IMR-90 (cell line): Measurements from ENCODE around the gene ACSS1. TPM values are rescaled to one million over a fixed set of nuclear protein-coding genes. Genes with fewer than 3 reads are reported as not detected.

ENCODE experiments used
- ATAC-seq: fragments of 200-7000 bp; cut with Tn5 transposase; 2 replicates; pipeline ENCODE4 v1.9.1; 2020; ENCODE audit warnings: low read depth, mild to moderate bottlenecking, moderate library complexity
- BruUV-seq: library from RNA; stranded (reverse); fragments of 400-500 nt; replicated peaks from 2 replicates; lab custom pipeline; 2021; lab: Mats Ljungman, UMichigan
- CTCF ChIA-PET: fragments of 300-600 bp; formaldehyde crosslinking; extraction: SDS; loops from one replicate; lab custom pipeline; 2021; ENCODE audit warnings: antibody characterized with exemption; lab: Yijun Ruan, JAX
- POLR2A ChIA-PET: fragments of 300-600 bp; sonication (Branson Sonifier 250); formaldehyde crosslinking; loops from one replicate; lab custom pipeline; 2022; ENCODE audit warnings: antibody characterized with exemption; ENCODE audit not compliant: unreplicated experiment; lab: Charles Lee
- DNase-seq: peaks from one replicate; pipeline ENCODE4 v3.0.0; 2013
- H2AFZ ChIP-seq: replicated peaks from 2 replicates; pipeline ENCODE3; 2013; ENCODE audit warnings: low read length, mild to moderate bottlenecking; ENCODE audit not compliant: poor library complexity
- H2AK5ac ChIP-seq: 2 replicates; pipeline ENCODE4 v1.6.1; 2013; ENCODE audit warnings: low read depth, low read length, inconsistent platforms
- H2AK9ac ChIP-seq: replicated peaks from 2 replicates; pipeline ENCODE3; 2013; ENCODE audit warnings: mild to moderate bottlenecking, low read depth, low read length, moderate library complexity; ENCODE audit not compliant: poor library complexity
- H2BK120ac ChIP-seq: 2 replicates; pipeline ENCODE4 v1.6.1; 2013; ENCODE audit warnings: low read depth, low read length, inconsistent platforms
- H2BK15ac ChIP-seq: 3 replicates; pipeline ENCODE4 v1.6.1; 2013; ENCODE audit warnings: low read depth, low read length, inconsistent platforms
- H2BK20ac ChIP-seq: 2 replicates; pipeline ENCODE4 v1.6.1; 2013; ENCODE audit warnings: low read depth, mild to moderate bottlenecking, inconsistent platforms, low read length, moderate library complexity
- H2BK5ac ChIP-seq: 2 replicates; pipeline ENCODE4 v1.6.1; 2013; ENCODE audit warnings: mild to moderate bottlenecking, low read depth, low read length, inconsistent platforms; ENCODE audit not compliant: poor library complexity, severe bottlenecking
- H3K14ac ChIP-seq: replicated peaks from 2 replicates; pipeline ENCODE4 v1.6.1; 2013; ENCODE audit warnings: low read depth, low read length, inconsistent platforms
- H3K18ac ChIP-seq: 2 replicates; pipeline ENCODE4 v1.6.1; 2013; ENCODE audit warnings: low read depth, low read length, control low read depth
- H3K23ac ChIP-seq: 2 replicates; pipeline ENCODE4 v1.6.1; 2013; ENCODE audit warnings: low read depth, low read length, inconsistent platforms
- H3K27ac ChIP-seq: 2 replicates; pipeline ENCODE4 v1.5.1; 2013; ENCODE audit warnings: mild to moderate bottlenecking, control low read depth, low read length; ENCODE audit not compliant: insufficient read depth
- H3K27me3 ChIP-seq: 2 replicates; pipeline ENCODE4 v1.6.1; 2013; ENCODE audit warnings: low read length; ENCODE audit not compliant: control insufficient read depth, insufficient read depth
- H3K36me3 ChIP-seq: 2 replicates; pipeline ENCODE4 v1.6.1; 2013; ENCODE audit warnings: low read length, mixed read lengths; ENCODE audit not compliant: control insufficient read depth, insufficient read depth
- H3K4ac ChIP-seq: 2 replicates; pipeline ENCODE4 v1.6.1; 2013; ENCODE audit warnings: low read depth, low read length, inconsistent platforms
- H3K4me1 ChIP-seq: 2 replicates; pipeline ENCODE4 v1.6.1; 2013; ENCODE audit warnings: low read length, mixed read lengths; ENCODE audit not compliant: control insufficient read depth, insufficient read depth
- H3K4me2 ChIP-seq: 2 replicates; pipeline ENCODE4 v1.6.1; 2013; ENCODE audit warnings: low read depth, mild to moderate bottlenecking, control low read depth, low read length, moderate library complexity
- H3K4me3 ChIP-seq: 2 replicates; pipeline ENCODE4 v1.5.1; 2013; ENCODE audit warnings: low read depth, mild to moderate bottlenecking, control low read depth, low read length, moderate library complexity; ENCODE audit not compliant: insufficient read depth
- H3K56ac ChIP-seq: 2 replicates; pipeline ENCODE4 v1.6.1; 2013; ENCODE audit warnings: low read length, inconsistent platforms; ENCODE audit not compliant: insufficient read depth; ENCODE audit errors: extremely low read depth
- H3K79me1 ChIP-seq, 2 experiments: 2 replicates each; pipeline ENCODE4 v1.6.1; 2013; ENCODE audit warnings: low read length in 2 of 2, inconsistent platforms in 1 of 2, low read depth in 1 of 2
- H3K9ac ChIP-seq: 2 replicates; pipeline ENCODE4 v1.6.1; 2013; ENCODE audit warnings: low read depth, low read length, control low read depth
- H3K9me1 ChIP-seq: 2 replicates; pipeline ENCODE4 v1.6.1; 2013; ENCODE audit warnings: low read length, inconsistent platforms; ENCODE audit not compliant: insufficient read depth
- H3K9me3 ChIP-seq: 2 replicates; pipeline ENCODE4 v1.6.1; 2013; ENCODE audit warnings: low read length; ENCODE audit not compliant: control insufficient read depth, insufficient read depth
- H4K20me1 ChIP-seq: 2 replicates; pipeline ENCODE4 v1.6.1; 2013; ENCODE audit warnings: low read length, inconsistent platforms; ENCODE audit not compliant: insufficient read depth
- H4K5ac ChIP-seq: 2 replicates; pipeline ENCODE4 v1.6.1; 2013; ENCODE audit warnings: mild to moderate bottlenecking, low read depth, low read length, control low read depth
- H4K8ac ChIP-seq, 2 experiments: 2 replicates each; pipeline ENCODE4 v1.6.1; 2013; ENCODE audit warnings: low read depth in 2 of 2, low read length in 2 of 2, control low read depth in 1 of 2, inconsistent platforms in 1 of 2
- H4K91ac ChIP-seq: 2 replicates; pipeline ENCODE4 v1.6.1; 2013; ENCODE audit warnings: low read depth, low read length, inconsistent platforms; ENCODE audit not compliant: insufficient read depth
- CHD1 ChIP-seq: IDR thresholded peaks from 2 replicates; pipeline ENCODE4 v1.6.1; 2012; ENCODE audit warnings: low read depth, low read length, improper control_type of control experiment
- MXI1 ChIP-seq: IDR thresholded peaks from 2 replicates; pipeline ENCODE4 v1.6.1; 2012; ENCODE audit warnings: low read depth, mild to moderate bottlenecking, low read length, moderate library complexity, borderline replicate concordance
- USF2 ChIP-seq: fragments of 150-350 bp; IDR thresholded peaks from 2 replicates; pipeline ENCODE4 v1.6.1; 2017; ENCODE audit warnings: mild to moderate bottlenecking, antibody characterized with exemption, low read length, low read depth
- WGBS, 2 experiments: methylation state at CpG; one replicate each; pipeline versions ENCODE4 v1.1.5 to v1.1.7; 2013; ENCODE audit warnings: missing lambda C conversion rate in 2 of 2; ENCODE audit not compliant: insufficient read length in 1 of 2; ENCODE audit errors: extremely low coverage in 2 of 2; 5-methylcytosine and 5-hydroxymethylcytosine counted together
- dilution Hi-C: fragments of 300-500 bp; cut with HindIII; formaldehyde crosslinking; loops from one replicate; pipeline ENCODE4 v1.14.3; 2018; ENCODE audit warnings: low sequenced_read_pairs; ENCODE audit not compliant: unreplicated experiment
- in situ Hi-C: fragments of 300-500 bp; cut with MboI; formaldehyde crosslinking; loops from 3 replicates; pipeline ENCODE4 v1.14.3; 2019; ENCODE audit warnings: low sequenced_read_pairs, inconsistent platforms, mixed read lengths
- intact Hi-C: fragments of 100-400 bp; cut with micrococcal nuclease; formaldehyde crosslinking; loops from 2 replicates; pipeline ENCODE4 v1.10.0; 2022
- polyA plus RNA-seq, 3 experiments: library from polyadenylated mRNA; depleted of rRNA; stranded (reverse); fragments of >200 nt; gene quantifications; 2 replicates each; pipeline ENCODE4 v1.2.3, GENCODE V29; 2012; ENCODE audit warnings: low replicate concordance in 1 of 3
- total RNA-seq: library from RNA; depleted of rRNA; stranded (reverse); fragments of >200 nt; gene quantifications from 2 replicates; pipeline ENCODE4 v1.2.3, GENCODE V29; 2012

Gene ACSS1
- total and polyA plus RNA-seq, 2 of the 4 experiments (the other 2 are of a cell fraction): 0.72 to 1.2 TPM

GRCh38 chr20:24989162-24989561, 68.8 kb downstream of the ACSS1 start:
- H3K27me3 ChIP-seq: no peaks in the 10 kb centered on the region
- no peak for DNase-seq
- H3K79me1 ChIP-seq: peaks cover 42 to 58% of the 10 kb centered on the region in 2 experiments
- no peak overlapping the region for H2BK15ac ChIP-seq
- no peak for ATAC-seq
- POLR2A ChIA-PET: no interaction called here
- no peak overlapping the region for H3K14ac ChIP-seq
- 96% methylated on average over 3 of the region's 3 CpGs; no CpG with 5 or more reads in 1 of the 2 experiments for WGBS, 2 experiments
- H3K9me3 ChIP-seq: no peaks in the 10 kb centered on the region
- no peak overlapping the region for H2AK5ac ChIP-seq
- in situ Hi-C loops: loop anchor here (25.0 kb wide), 3 partner anchors 598 to 873 kb away; partner anchors contain the start of genes NINL and ZNF337
- H3K18ac ChIP-seq: no peak overlapping the region
- no peak overlapping the region for H3K4me2 ChIP-seq
- H3K56ac ChIP-seq: no peak overlapping the region
- no peak overlapping the region for H4K5ac ChIP-seq
- H2AFZ ChIP-seq: no peak overlapping the region
- H4K20me1 ChIP-seq: peaks cover 2% of the 10 kb centered on the region; the same call in 1 of the 2 replicates
- H3K27ac ChIP-seq: no peak overlapping the region
- no peak overlapping the region for H2BK120ac ChIP-seq
- H3K9ac ChIP-seq: no peak overlapping the region
- no peaks in the 10 kb centered on the region for H3K4me1 ChIP-seq
- CTCF ChIA-PET: interaction anchor here (0.7 kb wide), 1 partner anchor 1074 kb away, joined by 3 read pairs; no protein-coding TSS in a partner anchor
- no peak overlapping the region for H3K4me3 ChIP-seq
- H3K4ac ChIP-seq: no peak overlapping the region
- H4K8ac ChIP-seq: no peak overlapping the region
- no peak overlapping the region for H3K23ac ChIP-seq
- intact Hi-C loops: no loop called here
- no peak overlapping the region for H4K91ac ChIP-seq
- BruUV-seq: no TSS peak
- dilution Hi-C loops: no loop called here
- H2AK9ac ChIP-seq: no peak overlapping the region
- H2BK5ac ChIP-seq: no peak overlapping the region
- H2BK20ac ChIP-seq: no peak overlapping the region
- H3K36me3 ChIP-seq: no peaks in the 10 kb centered on the region
- no peak for TF ChIP-seq USF2
- no peak for TF ChIP-seq CHD1
- no peak for TF ChIP-seq MXI1
- peaks cover 10% of the 10 kb centered on the region; the same call in 1 of the 2 replicates for H3K9me1 ChIP-seq
